ENCODE data around the gene ERBIN.
"Not testable (repeated sequence)": the region's sequence is repeated elsewhere in the genome, so short reads cannot be mapped to it uniquely, and the experiment has no call there.

Gene ERBIN, protein sequence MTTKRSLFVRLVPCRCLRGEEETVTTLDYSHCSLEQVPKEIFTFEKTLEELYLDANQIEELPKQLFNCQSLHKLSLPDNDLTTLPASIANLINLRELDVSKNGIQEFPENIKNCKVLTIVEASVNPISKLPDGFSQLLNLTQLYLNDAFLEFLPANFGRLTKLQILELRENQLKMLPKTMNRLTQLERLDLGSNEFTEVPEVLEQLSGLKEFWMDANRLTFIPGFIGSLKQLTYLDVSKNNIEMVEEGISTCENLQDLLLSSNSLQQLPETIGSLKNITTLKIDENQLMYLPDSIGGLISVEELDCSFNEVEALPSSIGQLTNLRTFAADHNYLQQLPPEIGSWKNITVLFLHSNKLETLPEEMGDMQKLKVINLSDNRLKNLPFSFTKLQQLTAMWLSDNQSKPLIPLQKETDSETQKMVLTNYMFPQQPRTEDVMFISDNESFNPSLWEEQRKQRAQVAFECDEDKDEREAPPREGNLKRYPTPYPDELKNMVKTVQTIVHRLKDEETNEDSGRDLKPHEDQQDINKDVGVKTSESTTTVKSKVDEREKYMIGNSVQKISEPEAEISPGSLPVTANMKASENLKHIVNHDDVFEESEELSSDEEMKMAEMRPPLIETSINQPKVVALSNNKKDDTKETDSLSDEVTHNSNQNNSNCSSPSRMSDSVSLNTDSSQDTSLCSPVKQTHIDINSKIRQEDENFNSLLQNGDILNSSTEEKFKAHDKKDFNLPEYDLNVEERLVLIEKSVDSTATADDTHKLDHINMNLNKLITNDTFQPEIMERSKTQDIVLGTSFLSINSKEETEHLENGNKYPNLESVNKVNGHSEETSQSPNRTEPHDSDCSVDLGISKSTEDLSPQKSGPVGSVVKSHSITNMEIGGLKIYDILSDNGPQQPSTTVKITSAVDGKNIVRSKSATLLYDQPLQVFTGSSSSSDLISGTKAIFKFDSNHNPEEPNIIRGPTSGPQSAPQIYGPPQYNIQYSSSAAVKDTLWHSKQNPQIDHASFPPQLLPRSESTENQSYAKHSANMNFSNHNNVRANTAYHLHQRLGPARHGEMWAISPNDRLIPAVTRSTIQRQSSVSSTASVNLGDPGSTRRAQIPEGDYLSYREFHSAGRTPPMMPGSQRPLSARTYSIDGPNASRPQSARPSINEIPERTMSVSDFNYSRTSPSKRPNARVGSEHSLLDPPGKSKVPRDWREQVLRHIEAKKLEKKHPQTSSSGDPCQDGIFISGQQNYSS (N-terminal part only)

DNA sequence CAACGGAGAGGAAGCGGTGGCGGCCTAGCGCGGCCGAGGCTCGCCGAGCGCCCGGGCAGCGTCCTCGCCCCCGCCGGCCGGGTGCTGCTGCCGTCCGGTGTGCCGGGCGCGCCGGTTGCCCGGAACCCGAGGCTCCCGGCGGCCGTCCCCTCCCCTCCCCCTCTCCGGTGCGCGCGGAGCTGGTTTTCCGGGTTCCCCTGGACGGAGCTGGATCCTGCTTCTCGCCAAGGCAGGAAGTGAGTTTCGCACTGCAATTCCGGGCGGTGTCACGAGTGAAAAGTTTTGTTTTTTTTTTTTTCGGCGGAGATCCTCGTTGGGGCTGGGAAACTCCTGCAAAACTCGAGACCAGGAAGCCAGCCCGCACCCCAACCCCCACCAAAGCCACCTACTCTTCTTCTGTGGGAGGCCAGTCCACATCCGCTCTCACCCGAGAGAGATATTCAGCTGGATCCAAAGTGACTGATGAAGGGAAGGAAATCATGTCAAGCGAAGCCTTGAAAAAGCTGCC lies at the start of gene ERBIN:
ERBIN (plus strand) TSS at position 300 of the 508 bp plus-strand sequence. CDS start 66,144 bp downstream, outside the sequence.
- DNase-seq (ENCODE audit: extremely low read depth, low read depth), result peak; percentile 70
- TF ChIP-seq, protein P1, sequence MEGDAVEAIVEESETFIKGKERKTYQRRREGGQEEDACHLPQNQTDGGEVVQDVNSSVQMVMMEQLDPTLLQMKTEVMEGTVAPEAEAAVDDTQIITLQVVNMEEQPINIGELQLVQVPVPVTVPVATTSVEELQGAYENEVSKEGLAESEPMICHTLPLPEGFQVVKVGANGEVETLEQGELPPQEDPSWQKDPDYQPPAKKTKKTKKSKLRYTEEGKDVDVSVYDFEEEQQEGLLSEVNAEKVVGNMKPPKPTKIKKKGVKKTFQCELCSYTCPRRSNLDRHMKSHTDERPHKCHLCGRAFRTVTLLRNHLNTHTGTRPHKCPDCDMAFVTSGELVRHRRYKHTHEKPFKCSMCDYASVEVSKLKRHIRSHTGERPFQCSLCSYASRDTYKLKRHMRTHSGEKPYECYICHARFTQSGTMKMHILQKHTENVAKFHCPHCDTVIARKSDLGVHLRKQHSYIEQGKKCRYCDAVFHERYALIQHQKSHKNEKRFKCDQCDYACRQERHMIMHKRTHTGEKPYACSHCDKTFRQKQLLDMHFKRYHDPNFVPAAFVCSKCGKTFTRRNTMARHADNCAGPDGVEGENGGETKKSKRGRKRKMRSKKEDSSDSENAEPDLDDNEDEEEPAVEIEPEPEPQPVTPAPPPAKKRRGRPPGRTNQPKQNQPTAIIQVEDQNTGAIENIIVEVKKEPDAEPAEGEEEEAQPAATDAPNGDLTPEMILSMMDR (IDR thresholded peaks at IDR 0.05; ENCODE audit: low read depth, low read length), result no peak

DNA sequence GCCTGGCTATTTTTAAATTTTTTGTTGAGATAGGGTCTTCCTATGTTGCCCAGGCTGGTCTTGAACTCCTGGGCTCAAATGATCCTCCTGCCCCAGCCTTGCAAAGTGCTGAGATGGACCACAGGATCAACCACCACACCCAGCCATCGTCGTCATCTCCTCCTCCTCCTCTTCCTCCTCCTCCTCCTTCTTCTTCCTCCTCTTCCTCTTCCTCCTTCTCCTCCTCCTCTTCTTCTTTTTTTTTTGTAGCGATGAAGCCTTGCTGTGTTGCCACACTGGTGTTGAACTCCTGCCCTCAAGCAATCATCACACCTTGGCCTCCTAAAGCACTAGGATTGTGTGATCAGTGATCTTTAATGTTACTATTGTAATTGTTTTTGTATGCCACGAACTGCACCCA lies 49.4 kb upstream of the ERBIN start:
- no peak for DNase-seq (ENCODE audit: extremely low read depth, low read depth)
- TF ChIP-seq, protein P1 (IDR thresholded peaks at IDR 0.05; ENCODE audit: low read depth, low read length), result no peak

DNA sequence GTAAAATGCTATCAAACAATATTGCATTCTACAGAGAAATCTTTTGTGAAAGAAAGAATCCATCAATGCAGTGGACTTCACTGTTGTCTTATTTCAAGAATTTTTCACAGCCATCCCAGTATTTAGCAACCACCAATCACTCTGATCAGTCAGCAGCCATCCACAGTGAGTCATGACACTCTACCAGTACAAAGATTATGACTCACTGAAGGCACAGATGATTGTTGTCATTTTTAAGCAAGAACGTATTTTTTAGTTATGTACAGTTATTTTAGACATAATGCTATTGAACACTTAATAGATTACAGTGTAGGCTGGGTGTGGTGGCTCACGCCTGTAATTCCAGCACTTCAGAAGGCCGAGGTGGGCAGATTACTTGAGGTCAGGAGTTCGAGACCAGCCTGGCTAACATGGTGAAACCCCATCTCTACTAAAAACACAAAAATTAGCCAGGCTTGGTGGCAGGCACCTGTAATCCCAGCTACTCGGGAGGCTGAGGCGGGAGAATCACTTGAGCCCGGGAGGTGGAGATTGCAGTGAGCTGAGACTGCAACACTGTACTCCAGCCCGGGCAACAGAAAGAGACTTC lies 46.6 kb upstream of the ERBIN start:
- DNase-seq (ENCODE audit: extremely low read depth, low read depth), result not testable (repeated sequence)

DNA sequence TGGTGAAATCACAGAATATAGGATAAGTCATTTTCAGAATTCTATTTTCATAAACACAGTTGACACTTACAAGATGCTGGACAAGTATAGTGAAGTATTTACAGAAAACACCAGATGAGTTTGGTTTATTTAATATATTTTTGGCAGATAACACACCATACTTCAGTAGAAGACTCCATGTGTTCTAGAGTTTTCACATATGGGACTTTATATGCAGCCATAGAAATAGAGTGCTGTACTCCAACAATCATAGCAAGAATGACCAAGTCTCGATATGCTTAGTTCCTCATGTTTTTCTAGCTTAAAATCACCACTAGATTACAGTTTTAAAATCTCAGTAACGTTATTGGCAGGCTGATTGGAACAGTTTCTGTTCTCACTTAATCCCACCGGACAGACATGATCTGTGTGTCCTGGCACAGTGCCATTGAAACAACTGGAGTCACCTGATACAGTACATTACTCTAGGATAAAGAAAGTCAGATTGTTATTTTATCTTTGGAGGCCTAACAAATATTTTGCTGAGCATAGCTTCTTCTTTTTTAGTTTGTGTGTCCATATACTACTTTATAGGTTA lies 45.8 kb upstream of the ERBIN start:
- no peak for DNase-seq (ENCODE audit: extremely low read depth, low read depth)
- TF ChIP-seq, protein P1 (IDR thresholded peaks at IDR 0.05; ENCODE audit: low read depth, low read length), result no peak

DNA sequence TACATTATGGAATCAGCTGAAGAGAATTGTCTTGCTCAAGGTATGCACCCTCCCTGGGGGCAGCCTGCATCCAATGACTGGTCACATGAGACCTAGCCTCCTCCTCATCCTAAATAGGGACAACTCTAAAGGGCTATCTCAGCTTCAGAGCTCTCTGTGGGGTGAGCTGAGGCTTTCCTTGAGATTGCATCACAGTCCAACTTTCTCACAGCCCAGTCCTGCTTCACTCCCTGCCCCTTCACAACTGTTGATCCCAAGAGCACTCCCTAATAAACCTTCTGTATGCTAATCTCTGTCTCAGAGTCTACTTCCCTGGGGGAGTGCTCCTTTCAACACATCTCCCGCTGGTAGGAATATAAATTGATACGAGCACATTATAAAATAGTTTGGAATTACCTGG lies 44.1 kb upstream of the ERBIN start:
- DNase-seq (ENCODE audit: extremely low read depth, low read depth), result no peak
- TF ChIP-seq, protein P1 (IDR thresholded peaks at IDR 0.05; ENCODE audit: low read depth, low read length), result no peak

DNA sequence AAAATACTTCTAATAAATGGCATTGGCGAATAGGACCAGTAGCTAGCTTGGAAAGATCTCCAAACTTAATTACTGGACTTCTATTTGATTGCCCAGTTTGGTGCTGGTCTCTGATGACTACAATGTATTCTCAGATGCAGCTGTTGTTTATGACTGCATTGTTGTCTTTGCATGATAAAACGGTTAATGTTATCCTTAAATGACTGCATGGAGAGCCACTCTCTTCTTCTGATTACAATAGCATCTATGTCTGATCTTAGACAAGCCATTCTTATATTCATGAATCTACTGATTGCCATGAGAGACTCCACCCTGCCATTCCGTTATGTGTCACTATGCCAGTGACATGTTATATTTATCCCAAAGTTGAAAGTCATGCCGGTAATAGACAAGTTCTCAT lies 42.9 kb upstream of the ERBIN start:
- TF ChIP-seq, protein P1 (IDR thresholded peaks at IDR 0.05; ENCODE audit: low read depth, low read length), result no peak

DNA sequence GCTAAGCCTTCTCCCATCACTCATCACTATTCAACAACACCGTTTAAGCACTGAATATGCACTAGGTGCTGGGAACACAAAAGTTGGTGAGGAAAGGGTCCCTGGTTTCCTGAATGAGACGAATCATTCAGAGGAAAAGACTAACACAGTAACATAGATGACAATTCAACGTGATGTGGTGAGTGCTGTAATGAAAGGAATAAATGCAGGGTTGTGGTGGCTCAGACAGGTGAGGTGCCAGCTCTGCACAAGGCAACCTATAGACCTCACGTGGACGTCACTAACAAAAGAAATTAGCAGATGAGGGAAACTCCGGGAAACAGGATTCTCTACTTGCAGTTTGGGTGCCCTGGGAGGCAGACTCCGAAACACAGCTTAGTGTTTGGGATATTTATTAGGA lies 40.0 kb upstream of the ERBIN start:
- DNase-seq (ENCODE audit: extremely low read depth, low read depth), result no peak
- TF ChIP-seq, protein P1 (IDR thresholded peaks at IDR 0.05; ENCODE audit: low read depth, low read length), result no peak

More for the DNA sequence above, 42.9 kb upstream of the ERBIN start:
- no peak for DNase-seq (ENCODE audit: extremely low read depth, low read depth)

DNA sequence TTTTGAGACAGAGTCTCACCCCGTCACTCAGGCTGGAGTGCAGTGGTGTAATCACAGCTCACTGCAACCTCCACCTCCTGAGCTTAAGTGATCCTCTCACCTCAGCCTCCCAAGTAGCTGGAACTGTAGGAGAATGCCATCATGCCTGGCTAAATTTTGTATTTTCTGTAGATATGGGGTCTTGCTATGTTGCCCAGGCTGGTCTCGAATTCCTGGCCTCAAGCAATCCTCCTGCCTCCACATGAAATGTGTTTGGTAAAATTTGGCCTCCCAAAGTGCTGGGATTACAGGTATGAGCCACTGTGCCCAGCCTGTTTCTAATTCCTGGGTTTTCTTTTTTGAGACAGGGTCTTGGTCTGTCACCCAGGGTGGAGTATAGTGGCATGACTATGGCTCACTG lies 34.4 kb upstream of the ERBIN start:
- not testable (repeated sequence) for DNase-seq (ENCODE audit: extremely low read depth, low read depth)
